HCT116 (cell line): Measurements from ENCODE around the gene SEPTIN5. TPM values are rescaled to one million over a fixed set of nuclear protein-coding genes. Genes with fewer than 3 reads are reported as not detected.

ENCODE experiments used
- ATAC-seq: fragments of 200-7000 bp; cut with Tn5 transposase; 2 replicates; pipeline ENCODE4 v1.9.1; 2020; ENCODE audit warnings: mild to moderate bottlenecking, moderate library complexity
- BruUV-seq: library from RNA; stranded (reverse); fragments of 400-500 nt; replicated peaks from 2 replicates; lab custom pipeline; 2021; lab: Mats Ljungman, UMichigan
- CTCF ChIA-PET: fragments of 300-600 bp; sonication (Branson Sonifier 250); formaldehyde crosslinking; loops from one replicate; lab custom pipeline; 2021; ENCODE audit warnings: antibody characterized with exemption; lab: Charles Lee
- POLR2A ChIA-PET: fragments of 300-600, 350-600 bp; sonication (Branson Sonifier 250); formaldehyde crosslinking; loops from one replicate; lab custom pipeline; 2021; ENCODE audit warnings: antibody characterized with exemption; lab: Charles Lee
- RAD21 ChIA-PET, 2 experiments: fragments of 300-600 bp; sonication (Branson Sonifier 250); formaldehyde crosslinking; loops; one replicate each; lab custom pipeline; 2023; ENCODE audit warnings: low total read pairs in 2 of 2; ENCODE audit not compliant: uncharacterized antibody in 2 of 2, unreplicated experiment in 2 of 2, low non-redundant PET in 1 of 2; lab: Charles Lee
- DNase-seq: peaks from one replicate; pipeline ENCODE4 v3.0.0-alpha.2; 2010; ENCODE audit warnings: low read depth, low spot score
- H2AFZ ChIP-seq: fragments of 200-600 bp; shearing (Covaris generic), sonication (generic); 2 replicates; pipeline ENCODE4 v1.6.1; 2017; ENCODE audit warnings: low read depth, mixed run types, mixed read lengths, antibody characterized with exemption, low read length; ENCODE audit not compliant: poor library complexity, severe bottlenecking
- H3K27ac ChIP-seq: 2 replicates; pipeline ENCODE4 v1.5.1; 2012; ENCODE audit warnings: low read depth, low read length
- H3K27me3 ChIP-seq: fragments of 200-600 bp; sonication (generic); 2 replicates; pipeline ENCODE4 v1.6.1; 2016; ENCODE audit warnings: mixed run types, low read length, mixed read lengths; ENCODE audit not compliant: insufficient read depth
- H3K36me3 ChIP-seq, 2 experiments: fragments of 200-500 bp in 1 of 2; fragments of 200-600 bp in 1 of 2; sonication (Bioruptor generic) in 1 of 2; sonication (generic) in 1 of 2; 2 replicates each; pipeline versions ENCODE4 v1.5.1 to v1.6.1; 2014 to 2016; ENCODE audit warnings: low read length in 2 of 2, inconsistent platforms in 1 of 2, mixed read lengths in 1 of 2, mixed run types in 1 of 2; ENCODE audit not compliant: insufficient read depth in 2 of 2, control insufficient read depth in 1 of 2
- H3K4me1 ChIP-seq, 2 experiments: fragments of 200-600 bp in 1 of 2; sonication (generic) in 1 of 2; 2 replicates each; pipeline versions ENCODE4 v1.5.1 to v1.6.1; 2012 to 2017; ENCODE audit warnings: low read length in 2 of 2, inconsistent platforms in 1 of 2, mild to moderate bottlenecking in 1 of 2, mixed read lengths in 1 of 2, mixed run types in 1 of 2, moderate library complexity in 1 of 2; ENCODE audit not compliant: insufficient read depth in 2 of 2, control insufficient read depth in 1 of 2
- H3K4me2 ChIP-seq: fragments of 200-600 bp; sonication (generic); 2 replicates; pipeline ENCODE4 v1.6.1; 2017; ENCODE audit warnings: mixed run types, low read length, mixed read lengths
- H3K4me3 ChIP-seq, 2 experiments: fragments of 200-600 bp in 1 of 2; sonication (generic) in 1 of 2; replicated peaks in 1 of 2; 2 replicates each; pipeline ENCODE4 v1.5.1; 2011 to 2016; ENCODE audit warnings: low read length in 2 of 2, control low read depth in 1 of 2, low read depth in 1 of 2, mild to moderate bottlenecking in 1 of 2, mixed read lengths in 1 of 2, mixed run types in 1 of 2
- H3K79me2 ChIP-seq: fragments of 200-600 bp; sonication (generic); 2 replicates; pipeline ENCODE4 v1.6.1; 2017; ENCODE audit warnings: mild to moderate bottlenecking, mixed run types, low read length, moderate library complexity, mixed read lengths; ENCODE audit not compliant: insufficient read depth
- H3K9ac ChIP-seq: fragments of 200-600 bp; sonication (generic); 2 replicates; pipeline ENCODE4 v1.6.1; 2016; ENCODE audit warnings: low read length, mixed read lengths
- H3K9me2 ChIP-seq: fragments of 200-600 bp; sonication (generic), shearing (Covaris generic); 2 replicates; pipeline ENCODE4 v1.6.1; 2017; ENCODE audit warnings: mixed run types, mild to moderate bottlenecking, moderate library complexity; ENCODE audit not compliant: insufficient read depth
- H3K9me3 ChIP-seq, 2 experiments: fragments of 200-500 bp in 1 of 2; fragments of 200-600 bp in 1 of 2; sonication (Bioruptor generic) in 1 of 2; sonication (generic) in 1 of 2; 2 replicates each; pipeline ENCODE4 v1.6.1; 2014 to 2017; ENCODE audit warnings: low read length in 2 of 2, mixed read lengths in 2 of 2, inconsistent platforms in 1 of 2, low read depth in 1 of 2, mild to moderate bottlenecking in 1 of 2, mixed run types in 1 of 2, moderate library complexity in 1 of 2; ENCODE audit not compliant: control insufficient read depth in 1 of 2, insufficient read depth in 1 of 2
- H4K20me1 ChIP-seq: fragments of 200-600 bp; sonication (generic), shearing (Covaris generic); 2 replicates; pipeline ENCODE4 v1.6.1; 2017; ENCODE audit warnings: mixed run types, mild to moderate bottlenecking, moderate library complexity; ENCODE audit not compliant: insufficient read depth
- ATF3 ChIP-seq: IDR thresholded peaks from 2 replicates; pipeline ENCODE4 v1.6.1; 2012
- CBX3 ChIP-seq: IDR thresholded peaks from 2 replicates; pipeline ENCODE4 v1.6.1; 2012; ENCODE audit warnings: low read depth
- EGR1 ChIP-seq: IDR thresholded peaks from 2 replicates; pipeline ENCODE4 v1.6.1; 2012; ENCODE audit warnings: low read depth
- EZH2phosphoT487 ChIP-seq: fragments of 200-600 bp; IDR thresholded peaks from 2 replicates; pipeline ENCODE4 v1.6.1; 2018; ENCODE audit warnings: antibody characterized with exemption, borderline replicate concordance
- FOSL1 ChIP-seq: IDR thresholded peaks from 2 replicates; pipeline ENCODE4 v1.6.1; 2012; ENCODE audit warnings: low read depth
- POLR2A ChIP-seq: IDR thresholded peaks from 2 replicates; pipeline ENCODE4 v1.7.0; 2011; ENCODE audit warnings: borderline replicate concordance; ENCODE audit not compliant: insufficient read depth, insufficient read length; ENCODE audit errors: extremely low read depth
- POLR2AphosphoS5 ChIP-seq: IDR thresholded peaks from 2 replicates; pipeline ENCODE4 v1.6.1; 2011; ENCODE audit warnings: mild to moderate bottlenecking, low read depth, low read length, moderate library complexity
- SIN3A ChIP-seq: IDR thresholded peaks from 2 replicates; pipeline ENCODE4 v1.6.1; 2012; ENCODE audit warnings: low read depth
- SP1 ChIP-seq: IDR thresholded peaks from 2 replicates; pipeline ENCODE4 v1.6.1; 2012; ENCODE audit warnings: low read depth
- SRF ChIP-seq: IDR thresholded peaks from 2 replicates; pipeline ENCODE4 v1.6.1; 2012; ENCODE audit warnings: low read depth
- TCF7L2 ChIP-seq: IDR thresholded peaks from 2 replicates; pipeline ENCODE4 v1.7.0; 2011; ENCODE audit warnings: borderline replicate concordance, inconsistent platforms; ENCODE audit not compliant: insufficient read depth, insufficient read length; ENCODE audit errors: extremely low read depth
- YY1 ChIP-seq: IDR thresholded peaks from 2 replicates; pipeline ENCODE4 v1.6.1; 2011; ENCODE audit warnings: low read length, low read depth, moderate library complexity, mild to moderate bottlenecking; ENCODE audit not compliant: insufficient replicate concordance; ENCODE audit errors: extremely low read depth
- ZNF274 ChIP-seq: fragments of 200-500 bp; sonication (Bioruptor generic); IDR thresholded peaks from 2 replicates; pipeline ENCODE4 v1.6.1; 2014; ENCODE audit warnings: mild to moderate bottlenecking, low read depth, low read length, inconsistent platforms
- intact Hi-C: fragments of 100-400 bp; cut with micrococcal nuclease; formaldehyde crosslinking; loops from 2 replicates; pipeline ENCODE4 v1.10.0; 2022
- total RNA-seq: library from RNA; stranded (reverse); gene quantifications from one replicate; pipeline ENCODE4 v1.2.1, GENCODE V29; 2021; ENCODE audit not compliant: unreplicated experiment
- TF ChIP-seq, protein P1 (sequence below), 3 experiments: fragments of 200-600 bp in 1 of 3; sonication (generic) in 1 of 3; IDR thresholded peaks in 2 of 3; conservative IDR thresholded peaks in 1 of 3; 2 replicates each; pipeline ENCODE4 v1.5.1; 2012 to 2017; ENCODE audit warnings: low read depth in 2 of 3, low read length in 2 of 3, antibody characterized with exemption in 1 of 3, borderline replicate concordance in 1 of 3, control low read depth in 1 of 3, mild to moderate bottlenecking in 1 of 3, mixed read lengths in 1 of 3, mixed run types in 1 of 3, moderate library complexity in 1 of 3; ENCODE audit not compliant: insufficient read depth in 1 of 3

SEPTIN5 gene
- total RNA-seq, 1 experiment from 2014 or later = 9.0 TPM

- no TSS peak for BruUV-seq
- ATAC-seq (no peak), DNase-seq (no peak)
- Histone ChIP-seq H3K79me2 (no peaks in the 10 kb centered on the region), H3K9ac (no peak overlapping the region), H3K4me1 (no peaks in the 10 kb centered on the region), H3K27ac (no peak overlapping the region), H3K4me2 (no peak overlapping the region), H3K36me3 (no peaks in the 10 kb centered on the region), H4K20me1 (no peaks in the 10 kb centered on the region), H3K27me3 (no peaks in the 10 kb centered on the region), H3K9me3 (no peaks in the 10 kb centered on the region), H2AFZ (no peak overlapping the region), H3K4me3 (no peak overlapping the region), H3K9me2 (no peaks in the 10 kb centered on the region)
- ChIA-PET CTCF (interaction anchor here (1.4 kb wide), 1 partner anchor 10 kb away, joined by 4 read pairs; no protein-coding TSS in a partner anchor), POLR2A (no interaction called here), RAD21 (no interaction called here)
- intact Hi-C loops = no loop called here
- no peak for TF ChIP-seq TCF7L2
- TF ChIP-seq POLR2AphosphoS5 = no peak
- TF ChIP-seq SIN3A = no peak
- TF ChIP-seq, protein P1, sequence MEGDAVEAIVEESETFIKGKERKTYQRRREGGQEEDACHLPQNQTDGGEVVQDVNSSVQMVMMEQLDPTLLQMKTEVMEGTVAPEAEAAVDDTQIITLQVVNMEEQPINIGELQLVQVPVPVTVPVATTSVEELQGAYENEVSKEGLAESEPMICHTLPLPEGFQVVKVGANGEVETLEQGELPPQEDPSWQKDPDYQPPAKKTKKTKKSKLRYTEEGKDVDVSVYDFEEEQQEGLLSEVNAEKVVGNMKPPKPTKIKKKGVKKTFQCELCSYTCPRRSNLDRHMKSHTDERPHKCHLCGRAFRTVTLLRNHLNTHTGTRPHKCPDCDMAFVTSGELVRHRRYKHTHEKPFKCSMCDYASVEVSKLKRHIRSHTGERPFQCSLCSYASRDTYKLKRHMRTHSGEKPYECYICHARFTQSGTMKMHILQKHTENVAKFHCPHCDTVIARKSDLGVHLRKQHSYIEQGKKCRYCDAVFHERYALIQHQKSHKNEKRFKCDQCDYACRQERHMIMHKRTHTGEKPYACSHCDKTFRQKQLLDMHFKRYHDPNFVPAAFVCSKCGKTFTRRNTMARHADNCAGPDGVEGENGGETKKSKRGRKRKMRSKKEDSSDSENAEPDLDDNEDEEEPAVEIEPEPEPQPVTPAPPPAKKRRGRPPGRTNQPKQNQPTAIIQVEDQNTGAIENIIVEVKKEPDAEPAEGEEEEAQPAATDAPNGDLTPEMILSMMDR (IDR thresholded peaks at IDR 0.05 in 2 of 3, conservative IDR thresholded peaks at IDR 0.05 in 1 of 3; ENCODE audit: borderline replicate concordance in 1 of 3, insufficient read depth in 1 of 3, low read depth in 2 of 3, low read length in 2 of 3) = no peak
- no peak for TF ChIP-seq ATF3
- TF ChIP-seq CBX3 = no peak
- no peak for TF ChIP-seq FOSL1
- no peak for TF ChIP-seq EZH2phosphoT487
Measured at GRCh38 chr22:19669570-19669969, 44.7 kb upstream of the SEPTIN5 start.

GRCh38 chr22:19671316-19671715 is 43.0 kb upstream of the SEPTIN5 start:
- ChIA-PET CTCF (no interaction called here), POLR2A (no interaction called here), RAD21 (no interaction called here)
- no peaks in the 10 kb centered on the region for H4K20me1 ChIP-seq
- H3K9me2 ChIP-seq = no peaks in the 10 kb centered on the region
- no peaks in the 10 kb centered on the region for H3K9me3 ChIP-seq
- H3K4me3 ChIP-seq = no peak overlapping the region
- intact Hi-C loops = no loop called here
- H3K4me2 ChIP-seq = no peak overlapping the region
- ATAC-seq (no peak), DNase-seq (no peak)
- no peaks in the 10 kb centered on the region for H3K4me1 ChIP-seq
- BruUV-seq = no TSS peak
- H3K27ac ChIP-seq = no peak overlapping the region
- no peaks in the 10 kb centered on the region for H3K36me3 ChIP-seq
- no peak overlapping the region for H3K9ac ChIP-seq
- H2AFZ ChIP-seq = no peak overlapping the region
- H3K79me2 ChIP-seq = no peaks in the 10 kb centered on the region
- no peaks in the 10 kb centered on the region for H3K27me3 ChIP-seq
- no peak for TF ChIP-seq TCF7L2
- no peak for TF ChIP-seq EGR1
- TF ChIP-seq ZNF274 = no peak
- TF ChIP-seq POLR2AphosphoS5 = no peak
- no peak for TF ChIP-seq SP1
- no peak for TF ChIP-seq SRF
- no peak for TF ChIP-seq POLR2A
- TF ChIP-seq SIN3A = no peak
- TF ChIP-seq YY1 = no peak
- no peak for TF ChIP-seq EZH2phosphoT487
- TF ChIP-seq, protein P1 (IDR thresholded peaks at IDR 0.05 in 2 of 3, conservative IDR thresholded peaks at IDR 0.05 in 1 of 3; ENCODE audit: borderline replicate concordance in 1 of 3, insufficient read depth in 1 of 3, low read depth in 2 of 3, low read length in 2 of 3) = no peak
